ENCODE measurements around the gene TSC1.

Gene TSC1

DNA sequence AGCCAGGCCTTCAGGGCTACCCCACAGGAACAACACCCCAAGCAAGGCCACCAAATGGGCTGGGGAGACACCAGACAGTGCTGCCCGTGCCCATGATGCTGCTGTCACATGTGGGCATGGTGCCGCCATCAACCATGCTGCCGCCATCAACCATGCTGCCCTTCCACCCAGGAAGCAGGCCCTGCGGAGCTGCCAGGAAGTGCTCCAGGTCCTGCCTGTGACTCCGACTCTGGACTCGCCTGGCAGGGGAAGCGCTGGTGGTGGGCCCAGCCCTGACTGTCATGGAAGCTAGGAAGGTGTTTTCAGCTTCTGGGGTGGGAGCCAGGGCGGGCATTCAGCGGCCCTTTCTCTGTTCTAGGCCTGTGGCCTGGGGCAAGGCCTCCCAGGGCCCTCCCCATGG is 75.2 kb downstream of the TSC1 start:
- CTCF ChIA-PET, result no interaction called here
- no peak overlapping the region for H3K4me3 ChIP-seq (ENCODE audit: control insufficient read depth in 1 of 7, extremely low read depth in 1 of 7, insufficient read depth in 4 of 7, low read depth in 2 of 7, low read length in 6 of 7)
- POLR2A ChIA-PET, result no interaction called here
- no peak for DNase-seq
- 95% methylated on average over 8 of the region's 9 CpGs for WGBS (ENCODE audit: insufficient coverage)
- no peak overlapping the region for H3K27ac ChIP-seq (ENCODE audit: insufficient read depth in 1 of 2, low read depth in 1 of 2, low read length in 2 of 2, poor library complexity in 1 of 2, severe bottlenecking in 2 of 2)
- H3K36me3 ChIP-seq (ENCODE audit: control insufficient read depth in 4 of 4, insufficient read depth in 4 of 4, low read length in 3 of 4), result no peaks in the 10 kb centered on the region
- peaks cover 0 to 2% (median 0%) of the 10 kb centered on the region in 4 experiments for H3K4me1 ChIP-seq (ENCODE audit: control extremely low read depth in 1 of 4, control insufficient read depth in 4 of 4, insufficient read depth in 4 of 4, low read length in 3 of 4)
- peaks cover 0 to 2% (median 0%) of the 10 kb centered on the region in 5 experiments for H3K27me3 ChIP-seq (replicated peaks in 2 of 5; ENCODE audit: control insufficient read depth in 4 of 5, insufficient read depth in 5 of 5, low read length in 4 of 5)
- H3K9me3 ChIP-seq (ENCODE audit: control extremely low read depth in 1 of 5, control insufficient read depth in 4 of 5, insufficient read depth in 2 of 5, low read depth in 1 of 5, low read length in 4 of 5), result no peaks in the 10 kb centered on the region

DNA sequence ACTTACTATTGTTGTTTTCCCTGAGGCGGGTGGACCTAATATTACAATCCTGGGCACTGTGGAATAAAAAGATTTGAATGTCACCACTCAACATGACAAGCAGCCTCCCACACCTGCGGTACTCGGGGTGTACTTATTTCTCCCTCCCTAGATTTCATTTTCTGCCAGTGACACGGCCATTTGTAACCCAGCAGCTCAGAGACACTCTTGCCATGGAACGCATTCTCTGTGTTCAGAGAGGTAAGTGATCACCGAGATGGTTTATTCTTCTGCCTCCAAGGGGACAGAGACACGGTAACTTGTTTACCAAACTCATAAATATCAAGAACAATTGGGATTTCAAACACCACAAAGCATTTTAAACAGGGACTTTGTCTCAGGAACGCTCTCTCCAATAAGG is 77.5 kb downstream of the TSC1 start:
- H3K9me3 ChIP-seq (ENCODE audit: control extremely low read depth in 1 of 5, control insufficient read depth in 4 of 5, insufficient read depth in 2 of 5, low read depth in 1 of 5, low read length in 4 of 5), result no peaks in the 10 kb centered on the region
- DNase-seq, result no peak
- peaks cover 0 to 2% (median 0%) of the 10 kb centered on the region in 5 experiments for H3K27me3 ChIP-seq (replicated peaks in 2 of 5; ENCODE audit: control insufficient read depth in 4 of 5, insufficient read depth in 5 of 5, low read length in 4 of 5)
- CTCF ChIA-PET, result no interaction called here
- H3K36me3 ChIP-seq (ENCODE audit: control insufficient read depth in 4 of 4, insufficient read depth in 4 of 4, low read length in 3 of 4), result no peaks in the 10 kb centered on the region
- peaks cover 0 to 2% (median 0%) of the 10 kb centered on the region in 4 experiments for H3K4me1 ChIP-seq (ENCODE audit: control extremely low read depth in 1 of 4, control insufficient read depth in 4 of 4, insufficient read depth in 4 of 4, low read length in 3 of 4)
- 96% methylated on average over 7 of the region's 8 CpGs for WGBS (ENCODE audit: insufficient coverage)
- no peak overlapping the region for H3K4me3 ChIP-seq (ENCODE audit: control insufficient read depth in 1 of 7, extremely low read depth in 1 of 7, insufficient read depth in 4 of 7, low read depth in 2 of 7, low read length in 6 of 7)
- no peak overlapping the region for H3K27ac ChIP-seq (ENCODE audit: insufficient read depth in 1 of 2, low read depth in 1 of 2, low read length in 2 of 2, poor library complexity in 1 of 2, severe bottlenecking in 2 of 2)
- POLR2A ChIA-PET, result no interaction called here

DNA sequence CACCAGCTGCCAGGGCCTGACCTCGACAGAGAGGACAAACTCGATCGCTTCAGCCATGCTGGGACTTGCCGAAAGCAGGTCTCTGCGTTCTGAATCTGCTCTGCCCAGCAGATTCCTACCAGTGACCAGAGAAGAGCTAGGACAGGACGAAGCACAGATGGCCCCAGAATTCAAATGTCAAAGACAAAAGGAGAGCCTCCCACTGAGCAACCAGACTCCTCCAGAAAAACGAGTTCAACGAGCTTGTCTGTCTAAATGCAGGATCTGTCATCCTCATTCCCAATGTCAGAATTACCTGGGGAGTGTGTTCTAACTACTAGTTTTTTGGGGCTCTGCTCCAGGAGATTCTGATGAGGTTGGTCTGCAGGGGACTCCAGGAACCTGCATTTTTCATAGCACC is 79.7 kb downstream of the TSC1 start:
- H3K4me1 ChIP-seq (ENCODE audit: control extremely low read depth in 1 of 4, control insufficient read depth in 4 of 4, insufficient read depth in 4 of 4, low read length in 3 of 4), result peaks cover 0 to 2% (median 0%) of the 10 kb centered on the region in 4 experiments
- no peaks in the 10 kb centered on the region for H3K9me3 ChIP-seq (ENCODE audit: control extremely low read depth in 1 of 5, control insufficient read depth in 4 of 5, insufficient read depth in 2 of 5, low read depth in 1 of 5, low read length in 4 of 5)
- no peak overlapping the region for H3K4me3 ChIP-seq (ENCODE audit: control insufficient read depth in 1 of 7, extremely low read depth in 1 of 7, insufficient read depth in 4 of 7, low read depth in 2 of 7, low read length in 6 of 7)
- CTCF ChIA-PET, result no interaction called here
- H3K27ac ChIP-seq (ENCODE audit: insufficient read depth in 1 of 2, low read depth in 1 of 2, low read length in 2 of 2, poor library complexity in 1 of 2, severe bottlenecking in 2 of 2), result no peak overlapping the region
- POLR2A ChIA-PET, result no interaction called here
- no peak for DNase-seq
- no peaks in the 10 kb centered on the region for H3K27me3 ChIP-seq (replicated peaks in 2 of 5; ENCODE audit: control insufficient read depth in 4 of 5, insufficient read depth in 5 of 5, low read length in 4 of 5)
- 97% methylated on average over 7 of the region's 8 CpGs for WGBS (ENCODE audit: insufficient coverage)
- H3K36me3 ChIP-seq (ENCODE audit: control insufficient read depth in 4 of 4, insufficient read depth in 4 of 4, low read length in 3 of 4), result no peaks in the 10 kb centered on the region

DNA sequence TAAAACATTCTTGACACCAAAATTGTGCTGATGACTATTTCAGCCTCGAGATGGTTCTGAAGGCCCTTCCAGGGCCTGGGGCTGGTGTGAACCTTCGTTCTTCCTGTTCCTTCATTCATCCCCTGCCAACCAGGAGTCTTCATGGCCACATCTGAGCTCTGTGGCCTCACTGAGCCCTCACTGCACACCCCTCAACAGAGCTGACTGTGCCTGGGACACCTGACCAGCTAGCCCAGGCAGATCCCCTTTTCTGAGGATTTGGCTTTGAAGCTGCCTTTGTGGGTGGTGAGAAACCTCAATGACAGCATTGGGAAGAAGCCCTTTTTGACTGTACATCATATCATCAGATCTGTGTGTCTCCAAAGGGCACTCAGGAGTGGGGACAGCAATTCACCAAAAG is 80.1 kb downstream of the TSC1 start:
- Histone ChIP-seq H3K36me3 (ENCODE audit: control insufficient read depth in 4 of 4, insufficient read depth in 4 of 4, low read length in 3 of 4) (no peaks in the 10 kb centered on the region), H3K9me3 (ENCODE audit: control extremely low read depth in 1 of 5, control insufficient read depth in 4 of 5, insufficient read depth in 2 of 5, low read depth in 1 of 5, low read length in 4 of 5) (no peaks in the 10 kb centered on the region), H3K27me3 (replicated peaks in 2 of 5; ENCODE audit: control insufficient read depth in 4 of 5, insufficient read depth in 5 of 5, low read length in 4 of 5) (no peaks in the 10 kb centered on the region), H3K4me3 (ENCODE audit: control insufficient read depth in 1 of 7, extremely low read depth in 1 of 7, insufficient read depth in 4 of 7, low read depth in 2 of 7, low read length in 6 of 7) (no peak overlapping the region), H3K27ac (ENCODE audit: insufficient read depth in 1 of 2, low read depth in 1 of 2, low read length in 2 of 2, poor library complexity in 1 of 2, severe bottlenecking in 2 of 2) (no peak overlapping the region), H3K4me1 (ENCODE audit: control extremely low read depth in 1 of 4, control insufficient read depth in 4 of 4, insufficient read depth in 4 of 4, low read length in 3 of 4) (no peaks in the 10 kb centered on the region)
- 100% methylated on average over 1 of the region's 2 CpGs for WGBS (ENCODE audit: insufficient coverage)
- POLR2A ChIA-PET, result no interaction called here
- no peak for DNase-seq
- CTCF ChIA-PET, result interaction anchor here (1.1 kb wide), 1 partner anchor 38 kb away, joined by 3 read pairs; no protein-coding TSS in a partner anchor

DNA sequence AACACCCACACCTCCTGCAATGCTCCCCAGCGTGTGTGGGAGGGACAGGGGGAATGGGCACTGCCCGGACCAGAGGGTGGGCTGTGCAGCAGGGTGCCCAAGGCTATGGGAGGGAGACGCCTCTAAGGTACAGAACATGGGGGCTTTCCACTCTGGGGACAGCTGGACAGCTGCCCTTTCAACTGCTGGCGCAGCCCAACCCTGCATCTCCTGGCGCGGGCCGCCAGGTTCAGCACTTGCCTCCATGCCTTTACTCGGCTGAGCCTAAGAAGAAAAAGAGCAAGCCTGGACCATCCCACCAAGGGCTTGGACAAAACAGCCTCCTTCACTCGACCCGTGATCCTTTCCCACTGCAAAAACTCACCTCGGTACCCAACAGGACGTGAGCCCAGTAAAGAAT is 81.3 kb downstream of the TSC1 start:
- no peaks in the 10 kb centered on the region for H3K9me3 ChIP-seq (ENCODE audit: control extremely low read depth in 1 of 5, control insufficient read depth in 4 of 5, insufficient read depth in 2 of 5, low read depth in 1 of 5, low read length in 4 of 5)
- ChIA-PET POLR2A (interaction anchor here (0.7 kb wide), 1 partner anchor 16 kb away, joined by 3 read pairs; no protein-coding TSS in a partner anchor), CTCF (no interaction called here)
- H3K4me1 ChIP-seq (ENCODE audit: control extremely low read depth in 1 of 4, control insufficient read depth in 4 of 4, insufficient read depth in 4 of 4, low read length in 3 of 4), result no peaks in the 10 kb centered on the region
- H3K36me3 ChIP-seq (ENCODE audit: control insufficient read depth in 4 of 4, insufficient read depth in 4 of 4, low read length in 3 of 4), result no peaks in the 10 kb centered on the region
- H3K27ac ChIP-seq (ENCODE audit: insufficient read depth in 1 of 2, low read depth in 1 of 2, low read length in 2 of 2, poor library complexity in 1 of 2, severe bottlenecking in 2 of 2), result no peak overlapping the region
- WGBS (ENCODE audit: insufficient coverage), result 95% methylated on average over 12 of the region's 12 CpGs
- no peak overlapping the region for H3K4me3 ChIP-seq (ENCODE audit: control insufficient read depth in 1 of 7, extremely low read depth in 1 of 7, insufficient read depth in 4 of 7, low read depth in 2 of 7, low read length in 6 of 7)
- no peaks in the 10 kb centered on the region for H3K27me3 ChIP-seq (replicated peaks in 2 of 5; ENCODE audit: control insufficient read depth in 4 of 5, insufficient read depth in 5 of 5, low read length in 4 of 5)
- no peak for DNase-seq

DNA sequence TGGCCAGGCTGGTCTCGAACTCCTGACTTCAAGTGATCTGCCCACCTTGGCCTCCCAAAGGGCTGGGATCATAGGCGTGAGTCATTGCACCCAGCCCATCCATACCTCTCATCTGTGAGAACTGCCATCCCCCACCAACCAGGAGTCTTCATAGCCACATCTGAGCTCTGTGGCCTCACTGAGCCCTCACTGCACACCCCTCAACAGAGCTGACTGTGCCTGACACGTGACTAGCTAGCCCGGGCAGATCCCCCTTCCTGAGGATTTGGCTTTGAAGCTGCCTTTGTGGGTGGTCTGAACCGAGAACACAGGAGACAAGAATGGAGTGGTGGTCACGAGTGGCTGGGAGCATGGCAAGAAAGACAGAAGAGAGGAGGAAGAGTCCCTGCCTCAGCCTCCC is 81.9 kb downstream of the TSC1 start:
- POLR2A ChIA-PET, result interaction anchor here (0.7 kb wide), 1 partner anchor 15 kb away, joined by 3 read pairs; no protein-coding TSS in a partner anchor

DNA sequence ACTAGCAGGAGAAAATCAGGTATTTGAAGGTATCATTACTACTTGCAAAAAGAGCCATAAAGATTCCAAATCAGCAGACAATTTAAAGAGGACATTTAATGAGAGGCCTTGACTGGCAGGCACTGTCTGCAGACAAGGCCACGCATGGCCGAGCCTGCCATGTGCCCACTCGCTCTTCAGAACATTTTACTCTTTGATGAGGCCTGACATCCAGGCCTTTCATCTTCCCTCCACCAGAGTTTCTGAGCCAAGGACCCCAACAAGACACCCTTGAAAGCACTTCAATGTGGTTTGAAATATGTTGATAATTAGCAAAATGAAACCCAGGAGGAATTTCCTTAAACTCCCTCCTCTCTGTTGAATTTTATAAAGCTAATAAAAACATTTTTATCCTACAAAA is 82.8 kb downstream of the TSC1 start:
- H3K4me3 ChIP-seq (ENCODE audit: control insufficient read depth in 1 of 7, extremely low read depth in 1 of 7, insufficient read depth in 4 of 7, low read depth in 2 of 7, low read length in 6 of 7), result no peak overlapping the region
- ChIA-PET POLR2A (no interaction called here), CTCF (interaction anchor here (0.8 kb wide), 1 partner anchor 54 kb away, joined by 3 read pairs; no protein-coding TSS in a partner anchor)
- no peak for DNase-seq
- H3K4me1 ChIP-seq (ENCODE audit: control extremely low read depth in 1 of 4, control insufficient read depth in 4 of 4, insufficient read depth in 4 of 4, low read length in 3 of 4), result no peaks in the 10 kb centered on the region
- H3K36me3 ChIP-seq (ENCODE audit: control insufficient read depth in 4 of 4, insufficient read depth in 4 of 4, low read length in 3 of 4), result no peaks in the 10 kb centered on the region
- H3K27ac ChIP-seq (ENCODE audit: insufficient read depth in 1 of 2, low read depth in 1 of 2, low read length in 2 of 2, poor library complexity in 1 of 2, severe bottlenecking in 2 of 2), result no peak overlapping the region
- H3K27me3 ChIP-seq (replicated peaks in 2 of 5; ENCODE audit: control insufficient read depth in 4 of 5, insufficient read depth in 5 of 5, low read length in 4 of 5), result no peaks in the 10 kb centered on the region
- 100% methylated on average over 2 of the region's 3 CpGs for WGBS (ENCODE audit: insufficient coverage)
- no peaks in the 10 kb centered on the region for H3K9me3 ChIP-seq (ENCODE audit: control extremely low read depth in 1 of 5, control insufficient read depth in 4 of 5, insufficient read depth in 2 of 5, low read depth in 1 of 5, low read length in 4 of 5)

More for the DNA sequence above, 81.9 kb downstream of the TSC1 start:
- CTCF ChIA-PET, result no interaction called here
- Histone ChIP-seq H3K27me3 (replicated peaks in 2 of 5; ENCODE audit: control insufficient read depth in 4 of 5, insufficient read depth in 5 of 5, low read length in 4 of 5) (no peaks in the 10 kb centered on the region), H3K27ac (ENCODE audit: insufficient read depth in 1 of 2, low read depth in 1 of 2, low read length in 2 of 2, poor library complexity in 1 of 2, severe bottlenecking in 2 of 2) (no peak overlapping the region), H3K4me1 (ENCODE audit: control extremely low read depth in 1 of 4, control insufficient read depth in 4 of 4, insufficient read depth in 4 of 4, low read length in 3 of 4) (no peaks in the 10 kb centered on the region), H3K9me3 (ENCODE audit: control extremely low read depth in 1 of 5, control insufficient read depth in 4 of 5, insufficient read depth in 2 of 5, low read depth in 1 of 5, low read length in 4 of 5) (no peaks in the 10 kb centered on the region), H3K36me3 (ENCODE audit: control insufficient read depth in 4 of 4, insufficient read depth in 4 of 4, low read length in 3 of 4) (no peaks in the 10 kb centered on the region), H3K4me3 (ENCODE audit: control insufficient read depth in 1 of 7, extremely low read depth in 1 of 7, insufficient read depth in 4 of 7, low read depth in 2 of 7, low read length in 6 of 7) (no peak overlapping the region)
- no peak for DNase-seq
- 94% methylated on average over 4 of the region's 6 CpGs for WGBS (ENCODE audit: insufficient coverage)
